ENCODE results near the gene MS4A14.
"Not testable (repeated sequence)": the region's sequence is repeated elsewhere in the genome, so short reads cannot be mapped to it uniquely, and the experiment has no call there.

The MS4A14 gene

GRCh38 chr11:60396382-60396781 lies at the start of gene MS4A14:
Gene MS4A14 (plus strand): TSS chr11:60396459. CDS start chr11:60396579, 120 bp downstream.
- DNase-seq = no peak

GRCh38 chr11:60347084-60347797 lies 49.0 kb upstream of the MS4A14 start:
- no peak for DNase-seq

- DNase-seq = no peak
Observed at GRCh38 chr11:60348116-60348515, 48.1 kb upstream of the MS4A14 start.

- DNase-seq = no peak
Observed at GRCh38 chr11:60349990-60350389, 46.3 kb upstream of the MS4A14 start.

- no peak for DNase-seq
Observed at GRCh38 chr11:60357771-60358170, 38.5 kb upstream of the MS4A14 start.

- no peak for DNase-seq
Observed at GRCh38 chr11:60360621-60361020, 35.6 kb upstream of the MS4A14 start.

GRCh38 chr11:60362241-60362640 lies 34.0 kb upstream of the MS4A14 start:
- DNase-seq = no peak

- peak; percentile 79 for DNase-seq
Observed at GRCh38 chr11:60363542-60364470, 32.5 kb upstream of the MS4A14 start.

GRCh38 chr11:60366262-60366904 lies 29.9 kb upstream of the MS4A14 start:
- not testable (repeated sequence) for DNase-seq

GRCh38 chr11:60367009-60367408 lies 29.2 kb upstream of the MS4A14 start:
- no peak for DNase-seq

- DNase-seq = no peak
Observed at GRCh38 chr11:60367896-60368295, 28.4 kb upstream of the MS4A14 start.

- DNase-seq = no peak
Observed at GRCh38 chr11:60370252-60370810, 25.9 kb upstream of the MS4A14 start.

- peak; percentile 61 to 84 for DNase-seq
Observed at GRCh38 chr11:60370811-60371298, 25.4 kb upstream of the MS4A14 start.

- no peak for DNase-seq
Observed at GRCh38 chr11:60371386-60371785, 24.9 kb upstream of the MS4A14 start.

- no peak for DNase-seq
Observed at GRCh38 chr11:60371854-60372253, 24.4 kb upstream of the MS4A14 start.

- no peak for DNase-seq
Observed at GRCh38 chr11:60372767-60373166, 23.5 kb upstream of the MS4A14 start.

GRCh38 chr11:60375316-60375715 lies 20.9 kb upstream of the MS4A14 start:
- DNase-seq = no peak

GRCh38 chr11:60376601-60377000 lies 19.7 kb upstream of the MS4A14 start:
- DNase-seq = no peak

- no peak for DNase-seq
Observed at GRCh38 chr11:60377401-60378136, 18.7 kb upstream of the MS4A14 start.

- DNase-seq = no peak
Observed at GRCh38 chr11:60378354-60378753, 17.9 kb upstream of the MS4A14 start, which contains the start of gene MS4A7. Gene MS4A7 (plus strand): TSS chr11:60378532. CDS start chr11:60383142, 4,610 bp downstream.

GRCh38 chr11:60389279-60389910 lies 6.9 kb upstream of the MS4A14 start:
- DNase-seq = no peak

GRCh38 chr11:60390419-60390818 lies 5.8 kb upstream of the MS4A14 start:
- DNase-seq = no peak
